Measurements from ENCODE around the gene TAL1.

TAL1 gene

GRCh38 chr1:47213230-47213963 is 18.6 kb downstream of the TAL1 start:
- no peak overlapping the region for H3K4me3 ChIP-seq (ENCODE audit: low read length)
- no peaks in the 10 kb centered on the region for H3K9me2 ChIP-seq (replicated peaks; ENCODE audit: insufficient read depth, low read length)
- no peaks in the 10 kb centered on the region for H4K20me1 ChIP-seq (ENCODE audit: insufficient read depth, low read length)
- no peaks in the 10 kb centered on the region for H3K4me1 ChIP-seq (ENCODE audit: low read length)
- H3F3A ChIP-seq (ENCODE audit: insufficient read depth, low read length): no peaks in the 10 kb centered on the region
- no peak for DNase-seq
- H3K27ac ChIP-seq (ENCODE audit: low read length): no peak overlapping the region
- no peaks in the 10 kb centered on the region for H3K36me3 ChIP-seq (replicated peaks; ENCODE audit: insufficient read depth, low read length)
- no peak overlapping the region for H3K9ac ChIP-seq (ENCODE audit: low read length)
- no peak overlapping the region for H2AFZ ChIP-seq (ENCODE audit: low read length)
- no peaks in the 10 kb centered on the region for H3K79me2 ChIP-seq (ENCODE audit: low read length)
- no peaks in the 10 kb centered on the region for H3K27me3 ChIP-seq (replicated peaks; ENCODE audit: insufficient read depth, low read length)
- no peaks in the 10 kb centered on the region for H3K9me3 ChIP-seq (replicated peaks; ENCODE audit: insufficient read depth, low read length)
- TF ChIP-seq EZH2phosphoT487 (IDR thresholded peaks at IDR 0.05; ENCODE audit: low read length) (no peak), CTCF (IDR thresholded peaks at IDR 0.05; ENCODE audit: low read length) (no peak), EZH2 (optimal IDR thresholded peaks at IDR 0.05; ENCODE audit: low read depth, low read length) (no peak)
- no peak overlapping the region for H3K4me2 ChIP-seq (ENCODE audit: low read depth, low read length)

GRCh38 chr1:47212636-47213229 is 19.3 kb downstream of the TAL1 start:
- no peak overlapping the region for H3K27ac ChIP-seq (ENCODE audit: low read length)
- H3K4me3 ChIP-seq (ENCODE audit: low read length): no peak overlapping the region
- no peak for TF ChIP-seq EZH2phosphoT487 (IDR thresholded peaks at IDR 0.05; ENCODE audit: low read length)
- TF ChIP-seq CTCF (IDR thresholded peaks at IDR 0.05; ENCODE audit: low read length): no peak
- no peak for TF ChIP-seq EZH2 (optimal IDR thresholded peaks at IDR 0.05; ENCODE audit: low read depth, low read length)
- H4K20me1 ChIP-seq (ENCODE audit: insufficient read depth, low read length): no peaks in the 10 kb centered on the region
- DNase-seq: no peak
- H3K9me3 ChIP-seq (replicated peaks; ENCODE audit: insufficient read depth, low read length): no peaks in the 10 kb centered on the region
- no peaks in the 10 kb centered on the region for H3K27me3 ChIP-seq (replicated peaks; ENCODE audit: insufficient read depth, low read length)
- H3K4me2 ChIP-seq (ENCODE audit: low read depth, low read length): no peak overlapping the region
- H3K9ac ChIP-seq (ENCODE audit: low read length): no peak overlapping the region
- no peaks in the 10 kb centered on the region for H3K36me3 ChIP-seq (replicated peaks; ENCODE audit: insufficient read depth, low read length)
- no peak overlapping the region for H2AFZ ChIP-seq (ENCODE audit: low read length)
- H3K9me2 ChIP-seq (replicated peaks; ENCODE audit: insufficient read depth, low read length): no peaks in the 10 kb centered on the region
- H3K79me2 ChIP-seq (ENCODE audit: low read length): no peaks in the 10 kb centered on the region
- no peaks in the 10 kb centered on the region for H3K4me1 ChIP-seq (ENCODE audit: low read length)
- H3F3A ChIP-seq (ENCODE audit: insufficient read depth, low read length): no peaks in the 10 kb centered on the region

GRCh38 chr1:47211796-47212269 is 20.2 kb downstream of the TAL1 start:
- no peak overlapping the region for H3K27ac ChIP-seq (ENCODE audit: low read length)
- no peaks in the 10 kb centered on the region for H3K9me3 ChIP-seq (replicated peaks; ENCODE audit: insufficient read depth, low read length)
- H3K36me3 ChIP-seq (replicated peaks; ENCODE audit: insufficient read depth, low read length): no peaks in the 10 kb centered on the region
- H2AFZ ChIP-seq (ENCODE audit: low read length): no peak overlapping the region
- no peaks in the 10 kb centered on the region for H3K79me2 ChIP-seq (ENCODE audit: low read length)
- no peaks in the 10 kb centered on the region for H3K4me1 ChIP-seq (ENCODE audit: low read length)
- TF ChIP-seq CTCF (IDR thresholded peaks at IDR 0.05; ENCODE audit: low read length): no peak
- H3K27me3 ChIP-seq (replicated peaks; ENCODE audit: insufficient read depth, low read length): no peaks in the 10 kb centered on the region
- no peaks in the 10 kb centered on the region for H3K9me2 ChIP-seq (replicated peaks; ENCODE audit: insufficient read depth, low read length)
- no peak for DNase-seq
- H3K9ac ChIP-seq (ENCODE audit: low read length): no peak overlapping the region
- H3K4me2 ChIP-seq (ENCODE audit: low read depth, low read length): no peak overlapping the region
- no peak overlapping the region for H3K4me3 ChIP-seq (ENCODE audit: low read length)
- H4K20me1 ChIP-seq (ENCODE audit: insufficient read depth, low read length): no peaks in the 10 kb centered on the region
- H3F3A ChIP-seq (ENCODE audit: insufficient read depth, low read length): no peaks in the 10 kb centered on the region

Measured in MM.1S (cell line).